SK-N-SH (cell line): ENCODE measurements around the gene SLC22A23. TPM values are rescaled to one million over a fixed set of nuclear protein-coding genes. Genes with fewer than 3 reads are reported as not detected.

ENCODE experiments used
- CTCF ChIA-PET: fragments of 300-600, 350-600 bp; formaldehyde crosslinking; extraction: SDS; loops from one replicate; lab custom pipeline; 2021; lab: Yijun Ruan, JAX
- POLR2A ChIA-PET: fragments of 350-600 bp; sonication (Branson Sonifier 250); formaldehyde crosslinking; extraction: SDS; loops from one replicate; lab custom pipeline; 2020; ENCODE audit warnings: antibody characterized with exemption, inconsistent platforms; lab: Yijun Ruan, JAX
- DNase-seq: peaks from one replicate; pipeline ENCODE4 v3.0.0; 2012
- H2AFZ ChIP-seq: fragments of 200-600 bp; sonication (generic); 2 replicates; pipeline ENCODE4 v1.8.1; 2016; ENCODE audit warnings: antibody characterized with exemption, mild to moderate bottlenecking, low read depth
- H3F3A ChIP-seq: fragments of 200-600 bp; sonication (generic); replicated peaks from 2 replicates; pipeline ENCODE3; 2016; ENCODE audit warnings: antibody characterized with exemption, mild to moderate bottlenecking; ENCODE audit not compliant: insufficient read depth
- H3K27ac ChIP-seq, 2 experiments: fragments of 200-500 bp in 1 of 2; fragments of 200-600 bp in 1 of 2; sonication (Bioruptor generic) in 1 of 2; sonication (generic), shearing (Covaris generic) in 1 of 2; 2 replicates each; pipeline versions ENCODE4 v1.5.1 to v1.6.1; 2014 to 2016; ENCODE audit warnings: low read depth in 2 of 2, inconsistent platforms in 1 of 2, low read length in 1 of 2, mild to moderate bottlenecking in 1 of 2, mixed read lengths in 1 of 2
- H3K27me3 ChIP-seq: fragments of 200-600 bp; sonication (generic), shearing (Covaris generic); 2 replicates; pipeline ENCODE4 v1.6.1; 2016; ENCODE audit warnings: mixed run types; ENCODE audit not compliant: insufficient read depth
- H3K36me3 ChIP-seq, 2 experiments: fragments of 200-500 bp in 1 of 2; fragments of 200-600 bp in 1 of 2; sonication (Bioruptor generic) in 1 of 2; sonication (generic) in 1 of 2; replicated peaks in 1 of 2; 2 replicates each; pipeline versions ENCODE3 to v1.5.1; 2014 to 2016; ENCODE audit warnings: low read length in 1 of 2, mild to moderate bottlenecking in 1 of 2; ENCODE audit not compliant: insufficient read depth in 2 of 2, control insufficient read depth in 1 of 2
- H3K4me1 ChIP-seq, 2 experiments: fragments of 200-500 bp in 1 of 2; fragments of 200-600 bp in 1 of 2; sonication (Bioruptor generic) in 1 of 2; sonication (generic), shearing (Covaris generic) in 1 of 2; 2 replicates each; pipeline versions ENCODE4 v1.5.1 to v1.6.1; 2014 to 2016; ENCODE audit warnings: low read depth in 1 of 2, low read length in 1 of 2, mixed run types in 1 of 2; ENCODE audit not compliant: insufficient read depth in 2 of 2, control insufficient read depth in 1 of 2
- H3K4me2 ChIP-seq: fragments of 200-600 bp; sonication (generic), shearing (Covaris generic); 2 replicates; pipeline ENCODE4 v1.6.1; 2017; ENCODE audit warnings: mixed run types
- H3K4me3 ChIP-seq, 2 experiments: fragments of 200-500 bp in 1 of 2; fragments of 200-600 bp in 1 of 2; sonication (Bioruptor generic) in 1 of 2; sonication (generic), shearing (Covaris generic) in 1 of 2; 2 replicates each; pipeline versions ENCODE4 v1.5.1 to v1.8.1; 2014 to 2016; ENCODE audit warnings: low read depth in 2 of 2, inconsistent platforms in 1 of 2, low read length in 1 of 2, mild to moderate bottlenecking in 1 of 2, mixed read lengths in 1 of 2, moderate library complexity in 1 of 2
- H3K79me2 ChIP-seq: fragments of 200-600 bp; sonication (generic); 2 replicates; pipeline ENCODE4 v1.8.1; 2017; ENCODE audit warnings: mild to moderate bottlenecking; ENCODE audit not compliant: insufficient read depth
- H3K9ac ChIP-seq: fragments of 200-600 bp; sonication (generic); 2 replicates; pipeline ENCODE4 v1.6.1; 2017; ENCODE audit warnings: mixed run types
- H3K9me2 ChIP-seq: fragments of 200-600 bp; sonication (generic); 2 replicates; pipeline ENCODE4 v1.6.1; 2017; ENCODE audit warnings: mixed run types
- H3K9me3 ChIP-seq: fragments of 200-600 bp; sonication (generic); 2 replicates; pipeline ENCODE4 v1.6.1; 2017; ENCODE audit warnings: mixed run types, mild to moderate bottlenecking, moderate library complexity
- H4K20me1 ChIP-seq: fragments of 200-600 bp; sonication (generic); 2 replicates; pipeline ENCODE4 v1.6.1; 2017; ENCODE audit warnings: mild to moderate bottlenecking, mixed run types; ENCODE audit not compliant: insufficient read depth
- ELF1 ChIP-seq: IDR thresholded peaks from 2 replicates; pipeline ENCODE4 v1.4.0; 2012
- FOXJ3 ChIP-seq: sonication (generic); formaldehyde crosslinking; IDR thresholded peaks from 2 replicates; pipeline ENCODE4 v1.5.1; 2020; ENCODE audit warnings: mild to moderate bottlenecking, missing genetic modification reagents
- FOXM1 ChIP-seq: IDR thresholded peaks from 2 replicates; pipeline ENCODE4 v1.4.0; 2012; ENCODE audit warnings: low read depth, mild to moderate bottlenecking
- GABPA ChIP-seq: IDR thresholded peaks from 2 replicates; pipeline ENCODE4 v1.4.0; 2012; ENCODE audit warnings: low read depth, mild to moderate bottlenecking
- JUND ChIP-seq: IDR thresholded peaks from 2 replicates; pipeline ENCODE4 v1.4.0; 2012
- MEF2A ChIP-seq: IDR thresholded peaks from 2 replicates; pipeline ENCODE4 v1.4.0; 2012; ENCODE audit warnings: low read depth, borderline replicate concordance
- MXI1 ChIP-seq: IDR thresholded peaks from 2 replicates; pipeline ENCODE4 v1.6.1; 2012; ENCODE audit warnings: mild to moderate bottlenecking, low read depth, low read length, improper control_type of control experiment
- NFIC ChIP-seq: IDR thresholded peaks from 2 replicates; pipeline ENCODE4 v1.4.0; 2012; ENCODE audit warnings: borderline replicate concordance
- SIN3A ChIP-seq: IDR thresholded peaks from 2 replicates; pipeline ENCODE4 v1.6.1; 2012; ENCODE audit warnings: low read depth, mild to moderate bottlenecking, low read length, moderate library complexity, borderline replicate concordance
- SMC3 ChIP-seq: IDR thresholded peaks from 2 replicates; pipeline ENCODE4 v1.6.1; 2012; ENCODE audit warnings: low read depth, low read length, improper control_type of control experiment
- TAF1 ChIP-seq: IDR thresholded peaks from 2 replicates; pipeline ENCODE4 v1.6.1; 2012; ENCODE audit warnings: low read depth, mild to moderate bottlenecking, low read length, moderate library complexity, borderline replicate concordance
- TCF12 ChIP-seq: IDR thresholded peaks from 2 replicates; pipeline ENCODE4 v1.4.0; 2012
- TEAD4 ChIP-seq: IDR thresholded peaks from 2 replicates; pipeline ENCODE4 v1.4.0; 2012; ENCODE audit warnings: mild to moderate bottlenecking, borderline replicate concordance; ENCODE audit not compliant: insufficient read depth
- USF2 ChIP-seq: fragments of 150-350 bp; IDR thresholded peaks from 2 replicates; pipeline ENCODE4 v1.6.1; 2017; ENCODE audit warnings: antibody characterized with exemption, low read length, low read depth, borderline replicate concordance
- YY1 ChIP-seq: IDR thresholded peaks from 2 replicates; pipeline ENCODE4 v1.4.0; 2012; ENCODE audit warnings: low read depth, mild to moderate bottlenecking
- ZBTB33 ChIP-seq: IDR thresholded peaks from 2 replicates; pipeline ENCODE4 v1.4.0; 2012; ENCODE audit warnings: low read depth, borderline replicate concordance
- WGBS: methylation state at CpG from one replicate; pipeline ENCODE4 v1.1.6; 2017; ENCODE audit warnings: low lambda C conversion rate; 5-methylcytosine and 5-hydroxymethylcytosine counted together
- polyA plus RNA-seq, 3 experiments: library from polyadenylated mRNA; depleted of rRNA; stranded (reverse); fragments of >200 nt; gene quantifications; 2 replicates each; pipeline ENCODE4 v1.2.3, GENCODE V29; 2012

The SLC22A23 gene
- polyA plus RNA-seq, 1 of the 3 experiments (the other 2 are of a cell fraction): not detected

- no peak overlapping the region for H3K4me3 ChIP-seq
- peaks cover 10% of the 10 kb centered on the region for H3F3A ChIP-seq
- peaks cover 6% of the 10 kb centered on the region in 2 experiments; a peak in 2 of 4 replicates for H3K4me1 ChIP-seq
- H4K20me1 ChIP-seq: no peaks in the 10 kb centered on the region
- POLR2A ChIA-PET: no interaction called here
- H3K4me2 ChIP-seq: no peak overlapping the region
- H3K79me2 ChIP-seq: no peaks in the 10 kb centered on the region
- no peaks in the 10 kb centered on the region for H3K9me3 ChIP-seq
- H3K9ac ChIP-seq: no peak overlapping the region
- H3K27ac ChIP-seq: no peak overlapping the region
- 64% methylated on average over 15 of the region's 26 CpGs for WGBS
- no peak overlapping the region for H2AFZ ChIP-seq
- H3K27me3 ChIP-seq: peaks cover 45% of the 10 kb centered on the region
- CTCF ChIA-PET: no interaction called here
- no peaks in the 10 kb centered on the region for H3K36me3 ChIP-seq
- H3K9me2 ChIP-seq: no peaks in the 10 kb centered on the region
- TF ChIP-seq YY1 (no peak), SIN3A (no peak), ELF1 (no peak), JUND (no peak), ZBTB33 (no peak), SMC3 (no peak), MXI1 (no peak), TEAD4 (no peak), FOXM1 (no peak)
- TF ChIP-seq, all 33 proteins: peak for 0
- DNase-seq: no peak
Measured at GRCh38 chr6:3329393-3330051, 127.3 kb downstream of the SLC22A23 start.

GRCh38 chr6:3328796-3329195 is 128.1 kb downstream of the SLC22A23 start:
- CTCF ChIA-PET: interaction anchor here (0.9 to 1.4 kb wide), 2 partner anchors 11 to 14 kb away, joined by 3 read pairs; no protein-coding TSS in a partner anchor
- H3K4me1 ChIP-seq: peaks cover 5 to 11% of the 10 kb centered on the region in 2 experiments; a peak in 2 of 4 replicates
- peaks cover 44% of the 10 kb centered on the region for H3K27me3 ChIP-seq
- no peak overlapping the region for H2AFZ ChIP-seq
- TF ChIP-seq TCF12 (no peak), MEF2A (no peak), NFIC (no peak), TEAD4 (no peak), ZBTB33 (no peak), GABPA (no peak), SIN3A (no peak), USF2 (no peak), FOXM1 (no peak), YY1 (no peak), SMC3 (no peak), TAF1 (no peak), ELF1 (no peak), FOXJ3 (no peak)
- no peaks in the 10 kb centered on the region for H4K20me1 ChIP-seq
- H3K4me3 ChIP-seq: no peak overlapping the region
- no peaks in the 10 kb centered on the region for H3K79me2 ChIP-seq
- POLR2A ChIA-PET: no interaction called here
- no peak overlapping the region for H3K4me2 ChIP-seq
- H3K9ac ChIP-seq: no peak overlapping the region
- no peaks in the 10 kb centered on the region for H3K9me2 ChIP-seq
- no peak for DNase-seq
- H3K9me3 ChIP-seq: no peaks in the 10 kb centered on the region
- H3K36me3 ChIP-seq: no peaks in the 10 kb centered on the region
- peaks cover 13% of the 10 kb centered on the region for H3F3A ChIP-seq
- WGBS: 77% methylated on average over 10 of the region's 10 CpGs
- H3K27ac ChIP-seq: no peak overlapping the region
